Measurements from ENCODE around the gene FKBP2. TPM values are rescaled to one million over a fixed set of nuclear protein-coding genes. Genes with fewer than 3 reads are reported as not detected.
A peak's percentile ranks its signal among the peaks of the same experiment; 100 is the strongest.

The FKBP2 gene
- total and polyA plus RNA-seq, 8 donors: 37.8 to 344 (median 53.3) TPM

- no peaks in the 10 kb centered on the region for H3K27me3 ChIP-seq
- H3K9me3 ChIP-seq: no peaks in the 10 kb centered on the region
- H3K4me3 ChIP-seq: peak overlapping the region in 2 of 4 donors; percentile 78
- no peak for TF ChIP-seq CTCF (IDR thresholded peaks at IDR 0.05)
- no peaks in the 10 kb centered on the region for H3K36me3 ChIP-seq
- WGBS, 2 donors: 71% methylated on average over 11 of the region's 11 CpGs
- ATAC-seq (no peak), DNase-seq (peak in 1 of 6 donors; percentile 49), FAIRE-seq (no peak)
- H3K27ac ChIP-seq: peak overlapping the region; percentile 97 to 100 (median 98)
- intact Hi-C loops (cut with DNase I): no loop called here
- peaks cover 29 to 57% (median 51%) of the 10 kb centered on the region in 3 donors for H3K4me1 ChIP-seq
These were observed 1.0 kb upstream of the FKBP2 start for GRCh38 chr11:64239662-64240434.

DNA sequence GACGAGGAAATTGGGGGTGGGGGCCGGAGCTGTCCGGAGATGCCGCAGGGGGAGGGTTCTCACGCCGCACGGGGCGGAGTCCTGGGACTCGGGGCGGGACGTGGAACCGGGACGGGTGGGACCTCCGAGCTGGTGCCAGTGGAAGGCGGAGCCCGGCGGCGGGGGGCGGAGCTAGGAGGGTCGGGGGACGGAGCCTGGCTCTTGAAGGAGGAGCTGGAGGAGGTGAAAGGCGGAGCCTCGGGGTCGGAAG is 271 bp downstream of the FKBP2 start:
- Histone ChIP-seq H3K9me3 (no peaks in the 10 kb centered on the region), H3K4me1 (peaks cover 29 to 49% (median 46%) of the 10 kb centered on the region in 3 donors), H3K27me3 (no peaks in the 10 kb centered on the region), H3K4me3 (peak overlapping the region; percentile 26 to 78 (median 57)), H3K36me3 (no peaks in the 10 kb centered on the region), H3K27ac (peak overlapping the region; percentile 97 to 100 (median 98))
- FAIRE-seq (no peak), ATAC-seq (peak; percentile 69 to 82 (median 76)), DNase-seq (peak in 5 of 6 donors; percentile 100)
- no peak for TF ChIP-seq CTCF (IDR thresholded peaks at IDR 0.05)
- intact Hi-C loops (cut with DNase I): no loop called here
- 0 to 2% methylated on average over 24 of the region's 24 CpGs for WGBS, 2 donors

DNA sequence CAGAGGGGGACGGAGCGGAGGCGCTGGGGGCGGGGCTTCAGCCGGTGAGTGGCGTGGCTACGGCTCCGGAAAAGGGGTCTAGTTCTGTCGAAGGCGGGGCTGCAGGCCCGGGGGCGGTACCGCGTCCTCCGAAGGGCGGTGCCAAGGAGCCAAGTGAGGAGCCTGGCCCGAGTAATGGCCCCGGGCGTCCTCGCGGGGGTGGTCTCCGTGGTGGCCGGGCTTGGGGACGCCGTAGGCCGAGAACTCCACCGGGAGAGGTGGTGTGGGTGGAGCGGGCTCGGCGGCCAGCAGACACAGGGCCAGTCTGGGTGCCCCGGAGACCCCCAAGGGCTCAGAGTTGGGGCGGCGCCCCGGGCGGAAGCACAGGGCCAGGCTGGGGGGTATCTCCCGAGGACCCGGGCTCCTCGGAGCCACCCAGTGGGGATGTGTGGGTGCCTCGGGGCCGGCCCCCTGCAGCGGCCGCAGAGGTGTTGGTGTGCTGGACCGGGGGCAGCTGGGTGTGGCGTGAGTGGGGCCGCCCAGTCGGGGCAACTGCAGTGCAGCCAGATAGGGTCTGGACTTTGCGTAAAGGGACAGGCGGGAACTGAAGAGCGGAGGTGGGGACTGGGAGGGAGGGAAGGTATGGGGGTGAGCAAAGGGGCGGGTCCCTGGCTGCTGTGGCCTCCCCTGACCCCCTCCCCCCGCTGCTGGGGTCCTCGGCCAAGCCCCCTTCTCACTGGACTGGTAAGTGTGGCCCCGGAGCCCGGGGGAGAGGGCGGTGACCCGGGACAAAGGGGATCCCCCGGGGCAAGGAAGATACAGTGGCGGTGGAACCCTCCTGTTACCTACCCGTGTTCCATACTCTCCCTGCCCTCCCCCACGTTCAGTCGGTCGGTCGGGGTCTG is 838 bp downstream of the FKBP2 start:
- peak in 4 of 6 donors; percentile 70 to 100 (median 85) for DNase-seq
- 0% methylated on average over 60 to 63 of the region's 63 CpGs for WGBS, 2 donors
- H3K9me3 ChIP-seq: no peaks in the 10 kb centered on the region
- peaks cover 29 to 48% (median 43%) of the 10 kb centered on the region in 3 donors for H3K4me1 ChIP-seq
- intact Hi-C loops (cut with DNase I): no loop called here
- no peak for TF ChIP-seq CTCF (IDR thresholded peaks at IDR 0.05)
- no peaks in the 10 kb centered on the region for H3K27me3 ChIP-seq
- H3K27ac ChIP-seq: peak overlapping the region; percentile 97 to 100 (median 98)
- no peak for FAIRE-seq
- peak overlapping the region; percentile 78 to 91 (median 80) for H3K4me3 ChIP-seq
- ATAC-seq: peak in 3 of 4 donors; percentile 0 to 4 (median 2)
- no peaks in the 10 kb centered on the region for H3K36me3 ChIP-seq

GRCh38 chr11:64243236-64243854 is 2.5 kb downstream of the FKBP2 start:
- FAIRE-seq (no peak), ATAC-seq (no peak), DNase-seq (no peak)
- peaks cover 22 to 44% (median 33%) of the 10 kb centered on the region in 3 donors for H3K4me1 ChIP-seq
- H3K27ac ChIP-seq: peak overlapping the region in 1 of 4 donors; percentile 100
- no peak for TF ChIP-seq CTCF (IDR thresholded peaks at IDR 0.05)
- no peaks in the 10 kb centered on the region for H3K9me3 ChIP-seq
- intact Hi-C loops (cut with DNase I): no loop called here
- H3K36me3 ChIP-seq: no peaks in the 10 kb centered on the region
- H3K27me3 ChIP-seq: no peaks in the 10 kb centered on the region
- H3K4me3 ChIP-seq: peak overlapping the region in 2 of 4 donors; percentile 78
- 65 to 73% methylated on average over 8 of the region's 8 CpGs for WGBS, 2 donors

Data from pancreas (tissue), 10 donors.